CD4-positive, alpha-beta T cell treated with Interleukin-12 subunit alpha and Interleukin-12 subunit beta, for 1 hour (primary cell): ENCODE results near the gene HS3ST6.
A peak's percentile ranks its signal among the peaks of the same experiment; 100 is the strongest.
"Not testable (repeated sequence)": the region's sequence is repeated elsewhere in the genome, so short reads cannot be mapped to it uniquely, and the experiment has no call there.

Experiments
- DNase-seq: peaks from one replicate; pipeline ENCODE4 v3.0.0-alpha.2; 2020

HS3ST6 gene

GRCh38 chr16:1876066-1876465 lies 42.1 kb downstream of the HS3ST6 start:
- DNase-seq: not testable (repeated sequence)

- DNase-seq: no peak
These were observed 43.4 kb downstream of the HS3ST6 start for GRCh38 chr16:1874854-1875253.

- peak; percentile 19 for DNase-seq
These were observed 46.1 kb downstream of the HS3ST6 start, which contains the start of gene MEIOB for GRCh38 chr16:1871974-1872635. TSS of gene MEIOB (minus strand) at chr16:1872164. CDS start at chr16:1868175, 3,989 bp downstream.

GRCh38 chr16:1870365-1871082 lies 47.7 kb downstream of the HS3ST6 start:
- DNase-seq: no peak

GRCh38 chr16:1865902-1866690 lies 52.1 kb downstream of the HS3ST6 start:
- no peak for DNase-seq

- DNase-seq: peak; percentile 44
These were observed 54.3 kb downstream of the HS3ST6 start for GRCh38 chr16:1863681-1864460.

- no peak for DNase-seq
These were observed 55.8 kb downstream of the HS3ST6 start for GRCh38 chr16:1862394-1862793.

GRCh38 chr16:1861730-1862129 lies 56.5 kb downstream of the HS3ST6 start:
- DNase-seq: no peak
